BE2C (cell line): Measurements from ENCODE around the gene EVX2.

Experiments used
- DNase-seq: peaks from one replicate; pipeline ENCODE4 v3.0.0-alpha.2; 2020
- H3K27me3 ChIP-seq: fragments of 250-450 bp; sonication (Bioruptor Pico); 2 replicates; pipeline ENCODE4 v1.5.1; 2020; ENCODE audit warnings: mild to moderate bottlenecking
- H3K36me3 ChIP-seq: fragments of 250-450 bp; sonication (Bioruptor Pico); 2 replicates; pipeline ENCODE4 v1.5.1; 2020; ENCODE audit warnings: mild to moderate bottlenecking
- H3K4me1 ChIP-seq: fragments of 250-450 bp; sonication (Bioruptor Pico); 2 replicates; pipeline ENCODE4 v1.5.1; 2020
- H3K4me3 ChIP-seq: 2 replicates; pipeline ENCODE4 v1.5.1; 2011; ENCODE audit warnings: low read depth, low read length
- H3K9me3 ChIP-seq: fragments of 250-450 bp; sonication (Bioruptor Pico); 2 replicates; pipeline ENCODE4 v1.5.1; 2020
- CTCF ChIP-seq: IDR thresholded peaks from 2 replicates; pipeline ENCODE4 v1.5.1; 2012; ENCODE audit warnings: mild to moderate bottlenecking, low read depth, low read length

EVX2 gene

GRCh38 chr2:176104316-176105077, 20.7 kb upstream of the EVX2 start:
- Histone ChIP-seq H3K4me1 (no peaks in the 10 kb centered on the region), H3K9me3 (no peaks in the 10 kb centered on the region), H3K4me3 (peak overlapping the region; percentile 32), H3K27me3 (peaks cover 90% of the 10 kb centered on the region), H3K36me3 (no peaks in the 10 kb centered on the region)
- no peak for TF ChIP-seq CTCF
- no peak for DNase-seq

GRCh38 chr2:176103742-176104315, 20.1 kb upstream of the EVX2 start:
- Histone ChIP-seq H3K27me3 (peaks cover 90% of the 10 kb centered on the region), H3K9me3 (no peaks in the 10 kb centered on the region), H3K36me3 (no peaks in the 10 kb centered on the region), H3K4me1 (no peaks in the 10 kb centered on the region), H3K4me3 (no peak overlapping the region)
- no peak for TF ChIP-seq CTCF
- no peak for DNase-seq

- Histone ChIP-seq H3K4me1 (no peaks in the 10 kb centered on the region), H3K4me3 (no peak overlapping the region), H3K36me3 (no peaks in the 10 kb centered on the region), H3K9me3 (no peaks in the 10 kb centered on the region), H3K27me3 (peaks cover 92% of the 10 kb centered on the region)
- no peak for DNase-seq
- no peak for TF ChIP-seq CTCF
Measured at GRCh38 chr2:176103194-176103593, 19.4 kb upstream of the EVX2 start.

- Histone ChIP-seq H3K9me3 (no peaks in the 10 kb centered on the region), H3K4me1 (no peaks in the 10 kb centered on the region), H3K4me3 (no peak overlapping the region), H3K27me3 (peaks cover 97% of the 10 kb centered on the region), H3K36me3 (no peaks in the 10 kb centered on the region)
- TF ChIP-seq CTCF: no peak
- no peak for DNase-seq
Measured at GRCh38 chr2:176102309-176102866, 18.6 kb upstream of the EVX2 start.

GRCh38 chr2:176101842-176102241, 18.1 kb upstream of the EVX2 start:
- Histone ChIP-seq H3K27me3 (peaks cover 97% of the 10 kb centered on the region), H3K4me1 (no peaks in the 10 kb centered on the region), H3K9me3 (no peaks in the 10 kb centered on the region), H3K4me3 (no peak overlapping the region), H3K36me3 (no peaks in the 10 kb centered on the region)
- DNase-seq: no peak
- no peak for TF ChIP-seq CTCF
